Measurements from ENCODE around the gene ABR. TPM values are rescaled to one million over a fixed set of nuclear protein-coding genes. Genes with fewer than 3 reads are reported as not detected.

The ABR gene
- total RNA-seq, 1 experiment from 2014 or later = 172 TPM

- DNase-seq (ENCODE audit: low read depth, low spot score) (no peak), ATAC-seq (no peak)
- H3K4me1 ChIP-seq (ENCODE audit: control insufficient read depth, insufficient read depth, low read length) = peaks cover 10% of the 10 kb centered on the region
- ChIA-PET POLR2A (no interaction called here), CTCF (no interaction called here)
- in situ Hi-C loops (cut with HindIII; ENCODE audit: low pct_unique_long_range_greater_than_20kb, low sequenced_read_pairs) (no loop called here), intact Hi-C loops (cut with micrococcal nuclease; ENCODE audit: unreplicated experiment) (loop anchor here (5.0 kb wide), 1 partner anchor 67 kb away; no protein-coding TSS in a partner anchor)
- H3K27ac ChIP-seq (ENCODE audit: low read length) = no peak overlapping the region
- H3K4me3 ChIP-seq (ENCODE audit: low read depth in 2 of 2, low read length in 2 of 2) = no peak overlapping the region
- no peaks in the 10 kb centered on the region for H3K27me3 ChIP-seq (ENCODE audit: control insufficient read depth, insufficient read depth, low read length)
- BruUV-seq (replicated peaks) = no TSS peak
- H3K9me3 ChIP-seq (ENCODE audit: control insufficient read depth, insufficient read depth, low read depth, low read length) = no peaks in the 10 kb centered on the region
- no peaks in the 10 kb centered on the region for H3K36me3 ChIP-seq (ENCODE audit: control insufficient read depth, insufficient read depth, low read length)
- no peak for TF ChIP-seq POLR2AphosphoS5 (IDR thresholded peaks at IDR 0.05; ENCODE audit: low read depth, low read length)
- TF ChIP-seq SIN3A (IDR thresholded peaks at IDR 0.05; ENCODE audit: borderline replicate concordance, insufficient read depth, low read depth, low read length) = no peak
- TF ChIP-seq REST (IDR thresholded peaks at IDR 0.05; ENCODE audit: insufficient read depth in 1 of 2, low read depth in 2 of 2, low read length in 1 of 2) = no peak
- no peak for TF ChIP-seq TCF7L2 (IDR thresholded peaks at IDR 0.05; ENCODE audit: low read depth, low read length)
- no peak for TF ChIP-seq CTCF (IDR thresholded peaks at IDR 0.05)
Observed at GRCh38 chr17:1188812-1189504, 9.2 kb upstream of the ABR start.

GRCh38 chr17:1186923-1187771 is 7.4 kb upstream of the ABR start:
- Histone ChIP-seq H3K27ac (ENCODE audit: low read length) (no peak overlapping the region), H3K36me3 (ENCODE audit: control insufficient read depth, insufficient read depth, low read length) (no peaks in the 10 kb centered on the region), H3K27me3 (ENCODE audit: control insufficient read depth, insufficient read depth, low read length) (no peaks in the 10 kb centered on the region), H3K4me3 (ENCODE audit: low read depth in 2 of 2, low read length in 2 of 2) (no peak overlapping the region), H3K4me1 (ENCODE audit: control insufficient read depth, insufficient read depth, low read length) (peaks cover 14% of the 10 kb centered on the region), H3K9me3 (ENCODE audit: control insufficient read depth, insufficient read depth, low read depth, low read length) (no peaks in the 10 kb centered on the region)
- intact Hi-C loops (cut with micrococcal nuclease; ENCODE audit: unreplicated experiment) (loop anchor here (5.0 kb wide), 1 partner anchor 65 kb away; no protein-coding TSS in a partner anchor), in situ Hi-C loops (cut with HindIII; ENCODE audit: low pct_unique_long_range_greater_than_20kb, low sequenced_read_pairs) (no loop called here)
- ChIA-PET POLR2A (interaction anchor here (0.6 to 0.8 kb wide), 2 partner anchors 22 to 46 kb away, joined by 3 to 4 read pairs; no protein-coding TSS in a partner anchor), CTCF (interaction anchor here (1.0 kb wide), 1 partner anchor 64 kb away, joined by 9 read pairs; no protein-coding TSS in a partner anchor)
- peak; percentile 42 for DNase-seq (ENCODE audit: low read depth, low spot score)
- peak; percentile 96 for ATAC-seq
- TF ChIP-seq CTCF (IDR thresholded peaks at IDR 0.05) (peak; percentile 98), REST (IDR thresholded peaks at IDR 0.05; ENCODE audit: insufficient read depth in 1 of 2, low read depth in 2 of 2, low read length in 1 of 2) (no peak), SIN3A (IDR thresholded peaks at IDR 0.05; ENCODE audit: borderline replicate concordance, insufficient read depth, low read depth, low read length) (no peak), TCF7L2 (IDR thresholded peaks at IDR 0.05; ENCODE audit: low read depth, low read length) (no peak)
- BruUV-seq (replicated peaks) = no TSS peak
